Activated naive CD8-positive, alpha-beta T cell treated with anti-CD3 and anti-CD28 coated beads, Interleukin-2, amount 50 U/mL, for 24 hours (primary cell): ENCODE results near the gene MYO1D.

Source experiments
- ATAC-seq: fragments of 150-1000 bp; cut with Tn5 transposase; one replicate; pipeline ENCODE4 v1.10.0; 2021
- DNase-seq: peaks from one replicate; pipeline ENCODE4 v3.0.0; 2021
- H3K27ac Mint-ChIP-seq: one replicate; pipeline ENCODE4 v1.8.0; 2021; ENCODE audit warnings: mild to moderate bottlenecking, mixed read lengths
- H3K27me3 Mint-ChIP-seq: one replicate; pipeline ENCODE4 v1.8.0; 2021; ENCODE audit warnings: mixed read lengths
- H3K36me3 Mint-ChIP-seq: one replicate; pipeline ENCODE4 v1.8.0; 2021; ENCODE audit warnings: low read depth, mixed read lengths
- H3K4me1 Mint-ChIP-seq: one replicate; pipeline ENCODE4 v1.8.0; 2021; ENCODE audit warnings: mixed read lengths
- H3K4me3 Mint-ChIP-seq: one replicate; pipeline ENCODE4 v1.8.0; 2021; ENCODE audit warnings: mild to moderate bottlenecking, moderate library complexity, mixed read lengths
- H3K9me3 Mint-ChIP-seq: one replicate; pipeline ENCODE4 v1.8.0; 2021; ENCODE audit warnings: mixed read lengths

MYO1D gene

DNA sequence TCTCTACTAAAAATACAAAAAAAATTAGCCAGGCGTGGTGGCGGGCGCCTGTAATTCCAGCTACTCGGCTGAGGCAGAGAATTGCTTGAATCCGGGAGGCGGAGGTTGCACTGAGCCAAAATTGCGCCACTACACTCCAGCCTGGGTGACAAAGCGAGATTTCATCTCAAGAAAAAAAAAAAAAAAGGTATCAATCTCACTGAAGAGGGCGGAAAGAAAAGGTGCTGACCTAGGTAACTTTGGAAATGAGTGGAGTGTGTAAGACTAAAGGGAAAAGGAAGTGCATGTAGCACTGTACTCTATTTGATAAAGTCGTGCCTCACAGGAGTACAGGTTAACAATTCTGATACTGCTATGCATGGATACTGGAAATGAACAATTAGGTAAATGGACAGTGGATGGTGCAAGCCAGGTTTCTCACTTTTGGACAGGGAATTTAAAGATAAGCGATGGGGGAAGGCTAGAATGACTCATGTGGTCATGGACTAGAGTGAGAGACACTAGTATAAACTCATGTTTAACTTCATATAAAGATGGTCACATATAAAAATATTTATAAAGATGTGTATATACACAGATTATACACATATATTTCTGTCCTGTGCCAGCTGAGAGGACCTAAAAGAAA lies 247.2 kb downstream of the MYO1D start:
- DNase-seq = no peak
- Mint-ChIP-seq H3K9me3 (no peaks in the 10 kb centered on the region), H3K4me3 (no peak overlapping the region), H3K27ac (no peak overlapping the region), H3K27me3 (no peaks in the 10 kb centered on the region), H3K4me1 (no peaks in the 10 kb centered on the region), H3K36me3 (no peaks in the 10 kb centered on the region)
- no peak for ATAC-seq

DNA sequence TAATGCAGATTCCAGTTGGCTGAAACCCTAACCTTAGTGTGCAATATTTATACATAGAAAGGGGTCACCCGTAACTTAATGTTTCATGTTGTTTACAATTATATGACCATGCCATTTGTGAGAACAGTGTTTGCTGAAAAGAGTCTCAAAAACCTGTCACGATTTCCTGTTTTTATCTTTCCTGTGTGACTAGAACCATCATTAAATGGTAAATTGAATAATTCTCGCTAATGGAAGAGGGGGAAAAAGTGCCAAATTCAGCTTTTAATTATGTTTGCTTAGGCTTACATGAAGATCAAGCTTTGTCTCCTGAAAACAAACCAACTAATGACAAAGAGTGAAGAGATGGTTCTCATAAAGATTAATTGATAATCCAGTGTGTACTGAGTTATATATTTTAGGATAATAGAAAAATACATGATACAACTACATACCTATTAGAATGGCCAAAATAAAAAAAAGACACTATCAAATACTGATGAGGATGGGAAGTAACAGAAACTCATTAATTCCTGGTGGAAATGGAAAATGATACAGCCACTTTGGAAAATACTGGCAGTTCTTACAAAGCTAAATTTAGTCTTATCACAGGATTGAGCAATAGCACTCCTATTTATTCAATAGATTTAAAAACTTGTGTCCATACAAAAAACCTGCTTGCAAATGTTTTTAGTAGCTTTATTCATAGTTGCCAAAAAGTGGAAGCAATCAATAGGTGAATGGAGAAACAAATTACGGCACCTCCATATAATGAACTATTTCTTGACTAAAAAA lies 248.5 kb downstream of the MYO1D start:
- no peaks in the 10 kb centered on the region for H3K27me3 Mint-ChIP-seq
- no peaks in the 10 kb centered on the region for H3K9me3 Mint-ChIP-seq
- no peak overlapping the region for H3K4me3 Mint-ChIP-seq
- no peak overlapping the region for H3K27ac Mint-ChIP-seq
- no peaks in the 10 kb centered on the region for H3K36me3 Mint-ChIP-seq
- DNase-seq = no peak
- H3K4me1 Mint-ChIP-seq = no peaks in the 10 kb centered on the region
- ATAC-seq = no peak

DNA sequence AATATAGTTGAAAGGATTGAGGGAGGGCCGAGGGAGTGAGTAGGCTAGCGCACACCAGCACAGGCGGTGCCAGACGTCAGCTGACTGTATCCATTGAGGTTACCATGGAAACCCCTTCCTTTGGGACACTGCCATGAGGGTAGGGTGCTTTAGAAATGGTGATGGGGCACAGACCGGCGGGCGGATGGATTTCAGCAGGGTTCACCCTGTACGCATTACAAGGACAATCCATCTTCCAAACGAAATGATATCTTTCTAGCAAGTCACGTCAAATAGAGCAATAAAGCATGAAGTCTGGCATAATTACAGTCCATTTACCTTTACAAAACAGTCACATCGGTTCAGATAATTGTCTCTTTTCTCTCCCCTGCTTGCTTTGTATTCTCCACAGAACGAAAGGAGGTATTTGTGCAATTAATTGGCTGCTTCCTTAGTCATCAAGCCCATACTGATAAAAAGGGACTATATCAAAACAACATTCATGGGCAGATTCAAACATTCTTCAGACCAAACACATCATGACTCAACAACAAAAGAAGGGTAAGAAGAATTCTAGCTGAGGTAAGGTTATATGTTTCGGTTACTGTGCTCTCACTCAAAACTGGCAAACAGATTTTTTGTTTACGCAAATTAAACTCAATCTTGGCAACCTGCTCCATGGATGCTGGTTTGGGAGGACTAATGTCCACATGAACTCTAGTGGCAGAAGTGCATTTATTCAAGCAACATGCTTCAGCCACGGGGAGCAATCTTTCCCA lies 249.5 kb downstream of the MYO1D start:
- DNase-seq (no peak), ATAC-seq (no peak)
- H3K36me3 Mint-ChIP-seq = no peaks in the 10 kb centered on the region
- H3K27me3 Mint-ChIP-seq = no peaks in the 10 kb centered on the region
- no peaks in the 10 kb centered on the region for H3K4me1 Mint-ChIP-seq
- no peak overlapping the region for H3K27ac Mint-ChIP-seq
- H3K4me3 Mint-ChIP-seq = no peak overlapping the region
- no peaks in the 10 kb centered on the region for H3K9me3 Mint-ChIP-seq

DNA sequence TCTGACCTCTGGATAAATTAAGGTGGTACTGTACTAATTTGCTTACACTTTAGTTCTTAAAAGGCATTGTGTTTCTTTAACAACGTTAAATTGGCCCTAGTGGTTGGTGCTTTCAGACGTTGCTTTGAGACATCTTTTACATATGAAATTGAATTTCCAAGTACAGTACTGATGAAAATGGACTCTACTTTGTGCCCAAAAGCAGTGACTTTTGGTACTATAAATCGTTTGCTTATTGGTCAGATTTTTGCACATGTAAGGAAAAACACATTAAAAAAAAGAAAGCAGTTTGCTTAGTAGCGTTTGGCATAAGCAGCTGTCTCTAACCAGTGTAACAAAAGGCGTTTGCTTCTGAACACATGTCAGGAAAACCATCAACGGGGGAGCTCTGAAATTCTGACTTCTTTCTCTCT lies 250.5 kb downstream of the MYO1D start:
- DNase-seq (no peak), ATAC-seq (no peak)
- Mint-ChIP-seq H3K4me3 (no peak overlapping the region), H3K4me1 (no peaks in the 10 kb centered on the region), H3K9me3 (no peaks in the 10 kb centered on the region), H3K36me3 (no peaks in the 10 kb centered on the region), H3K27me3 (no peaks in the 10 kb centered on the region), H3K27ac (no peak overlapping the region)

DNA sequence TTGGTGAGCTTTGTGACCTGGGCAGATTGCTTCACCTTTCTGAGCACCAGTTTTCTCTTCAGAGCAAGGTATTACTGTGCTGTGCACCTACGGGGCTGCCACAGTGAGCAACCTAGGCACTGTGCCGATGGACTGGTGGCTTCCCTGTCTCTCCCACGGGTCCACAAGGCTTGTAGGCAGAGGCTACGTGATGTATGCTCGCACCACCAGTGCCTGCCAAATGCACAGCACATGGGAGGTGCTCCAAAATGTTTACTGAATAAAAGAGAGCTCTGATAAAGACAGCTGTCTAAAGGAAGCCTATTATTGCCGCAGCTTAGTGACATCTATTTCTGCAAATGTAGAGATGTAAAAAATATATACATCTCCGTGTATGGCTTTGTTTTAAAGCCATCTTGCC lies 251.0 kb downstream of the MYO1D start:
- no peak for DNase-seq
- Mint-ChIP-seq H3K36me3 (no peaks in the 10 kb centered on the region), H3K4me3 (no peak overlapping the region), H3K27ac (no peak overlapping the region), H3K4me1 (no peaks in the 10 kb centered on the region), H3K9me3 (no peaks in the 10 kb centered on the region), H3K27me3 (no peaks in the 10 kb centered on the region)
- ATAC-seq = no peak

DNA sequence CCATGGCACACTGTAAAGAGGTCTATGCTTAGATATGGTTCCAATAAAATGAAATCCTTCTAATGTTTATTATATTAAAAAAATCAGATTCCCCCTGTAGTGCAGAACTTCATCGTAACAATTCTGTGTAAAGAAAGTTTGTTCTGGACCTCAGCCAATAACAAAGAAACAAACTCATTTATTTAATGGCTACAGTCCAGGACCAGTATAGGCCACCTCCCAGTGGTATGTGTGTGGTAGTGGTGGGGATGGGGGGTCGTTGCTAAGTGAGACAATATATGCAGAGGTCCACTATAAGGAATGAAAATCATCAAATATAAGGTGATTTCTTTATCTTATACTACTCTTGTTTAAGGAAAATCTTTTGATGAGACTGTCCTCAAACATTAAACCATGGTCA lies 253.7 kb downstream of the MYO1D start:
- no peak for DNase-seq
- Mint-ChIP-seq H3K27ac (no peak overlapping the region), H3K27me3 (no peaks in the 10 kb centered on the region), H3K36me3 (no peaks in the 10 kb centered on the region), H3K4me1 (no peaks in the 10 kb centered on the region), H3K4me3 (no peak overlapping the region), H3K9me3 (no peaks in the 10 kb centered on the region)
- no peak for ATAC-seq

DNA sequence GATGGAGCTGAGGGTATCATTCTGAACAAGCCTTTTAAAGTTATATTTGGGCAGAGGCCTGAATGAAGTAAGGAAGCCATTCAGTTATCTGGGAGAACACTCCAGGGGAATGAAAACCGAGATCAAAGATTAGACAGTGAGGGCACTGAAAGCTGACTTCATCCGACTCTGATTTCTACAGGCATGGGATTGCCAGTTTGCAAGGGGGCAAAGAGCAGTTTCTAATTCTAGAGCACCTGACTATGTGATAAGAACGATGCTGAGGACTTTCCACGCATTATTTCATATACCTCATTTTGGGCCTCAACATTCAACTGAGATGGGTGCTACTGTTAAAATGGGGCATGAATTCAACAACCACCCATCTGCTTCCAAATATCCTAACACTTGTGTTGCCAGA lies 254.4 kb downstream of the MYO1D start:
- Mint-ChIP-seq H3K4me1 (no peaks in the 10 kb centered on the region), H3K4me3 (no peak overlapping the region), H3K27me3 (no peaks in the 10 kb centered on the region), H3K27ac (no peak overlapping the region), H3K36me3 (no peaks in the 10 kb centered on the region), H3K9me3 (no peaks in the 10 kb centered on the region)
- ATAC-seq (no peak), DNase-seq (no peak)

DNA sequence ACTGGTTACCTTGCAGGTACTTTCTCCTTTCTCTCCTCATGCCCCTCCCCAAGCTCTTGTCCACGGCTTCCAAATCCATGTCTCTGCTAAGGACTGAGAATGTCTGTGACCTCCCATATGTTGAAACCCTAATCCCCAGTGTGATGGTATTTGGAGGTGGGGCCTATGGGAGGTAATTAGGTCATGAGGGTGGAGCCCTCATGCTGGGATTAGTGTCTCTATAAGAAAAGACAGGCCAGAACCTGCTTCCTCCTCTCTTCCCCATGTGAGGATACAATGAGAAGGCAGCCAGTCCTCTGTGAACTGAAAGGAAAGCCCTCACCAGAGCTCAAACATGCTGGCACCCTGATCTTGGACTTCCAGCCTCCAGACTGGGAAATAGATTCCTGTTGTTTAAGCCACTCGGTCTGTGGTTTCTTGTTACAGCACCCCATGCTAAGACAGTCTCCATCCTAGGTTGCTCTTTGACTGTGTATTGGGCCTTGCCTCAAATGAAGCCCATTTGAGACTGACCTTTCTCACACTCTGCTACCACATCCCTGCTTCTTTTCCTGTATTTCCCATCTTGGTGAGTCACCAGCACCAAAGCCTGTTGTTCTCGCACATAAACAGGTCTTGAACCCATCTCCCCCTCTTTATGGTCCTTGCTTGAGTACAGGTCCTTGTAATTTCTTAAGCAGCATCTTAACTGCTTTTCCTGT lies 255.2 kb downstream of the MYO1D start:
- H3K4me1 Mint-ChIP-seq = no peaks in the 10 kb centered on the region
- ATAC-seq (no peak), DNase-seq (no peak)
- no peaks in the 10 kb centered on the region for H3K36me3 Mint-ChIP-seq
- H3K27ac Mint-ChIP-seq = no peak overlapping the region
- no peak overlapping the region for H3K4me3 Mint-ChIP-seq
- no peaks in the 10 kb centered on the region for H3K27me3 Mint-ChIP-seq
- no peaks in the 10 kb centered on the region for H3K9me3 Mint-ChIP-seq

DNA sequence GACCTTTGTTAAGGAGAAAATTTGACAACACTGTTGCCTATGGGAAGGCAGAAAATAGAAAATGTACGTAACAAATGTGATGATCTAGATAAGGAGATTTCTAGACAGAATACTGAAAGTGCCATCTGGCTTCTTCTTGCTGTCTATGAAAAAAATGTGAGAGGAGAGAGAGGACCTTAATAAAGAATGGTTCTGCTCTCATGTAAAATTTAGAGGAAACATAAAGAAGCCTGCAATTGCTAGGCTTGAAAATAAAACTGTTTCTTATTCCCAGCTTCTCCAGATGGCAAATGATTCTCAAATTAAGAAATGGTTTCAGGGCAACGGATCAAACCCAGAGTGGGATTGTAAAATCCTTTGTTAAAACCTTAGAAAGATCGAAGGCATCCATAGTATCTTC lies 261.6 kb downstream of the MYO1D start:
- no peak for DNase-seq
- H3K27ac Mint-ChIP-seq = no peak overlapping the region
- no peak overlapping the region for H3K4me3 Mint-ChIP-seq
- no peaks in the 10 kb centered on the region for H3K27me3 Mint-ChIP-seq
- H3K4me1 Mint-ChIP-seq = no peaks in the 10 kb centered on the region
- no peaks in the 10 kb centered on the region for H3K9me3 Mint-ChIP-seq
- no peaks in the 10 kb centered on the region for H3K36me3 Mint-ChIP-seq
- no peak for ATAC-seq

DNA sequence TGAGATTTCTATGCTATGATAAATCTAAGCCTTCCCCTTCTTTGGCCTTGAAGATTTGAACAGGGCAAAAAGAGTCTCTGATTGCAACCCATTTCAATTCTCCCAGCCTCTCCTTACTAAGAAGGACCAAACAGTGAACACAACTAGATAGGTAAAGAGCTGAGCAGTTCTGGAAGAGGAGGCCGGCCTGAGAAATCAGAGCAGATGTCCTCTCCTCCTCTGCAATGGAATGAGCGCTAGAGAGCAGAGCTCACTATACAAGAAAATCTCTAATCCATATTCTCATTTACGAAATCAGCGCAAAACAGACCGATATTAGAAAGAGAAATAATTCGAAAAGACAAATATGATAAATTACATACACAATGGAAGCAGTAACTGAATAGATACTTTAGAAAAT lies 266.0 kb downstream of the MYO1D start:
- H3K36me3 Mint-ChIP-seq = no peaks in the 10 kb centered on the region
- H3K4me1 Mint-ChIP-seq = peaks cover 8% of the 10 kb centered on the region
- ATAC-seq (no peak), DNase-seq (no peak)
- H3K27ac Mint-ChIP-seq = no peak overlapping the region
- no peaks in the 10 kb centered on the region for H3K9me3 Mint-ChIP-seq
- H3K27me3 Mint-ChIP-seq = no peaks in the 10 kb centered on the region
- H3K4me3 Mint-ChIP-seq = no peak overlapping the region

DNA sequence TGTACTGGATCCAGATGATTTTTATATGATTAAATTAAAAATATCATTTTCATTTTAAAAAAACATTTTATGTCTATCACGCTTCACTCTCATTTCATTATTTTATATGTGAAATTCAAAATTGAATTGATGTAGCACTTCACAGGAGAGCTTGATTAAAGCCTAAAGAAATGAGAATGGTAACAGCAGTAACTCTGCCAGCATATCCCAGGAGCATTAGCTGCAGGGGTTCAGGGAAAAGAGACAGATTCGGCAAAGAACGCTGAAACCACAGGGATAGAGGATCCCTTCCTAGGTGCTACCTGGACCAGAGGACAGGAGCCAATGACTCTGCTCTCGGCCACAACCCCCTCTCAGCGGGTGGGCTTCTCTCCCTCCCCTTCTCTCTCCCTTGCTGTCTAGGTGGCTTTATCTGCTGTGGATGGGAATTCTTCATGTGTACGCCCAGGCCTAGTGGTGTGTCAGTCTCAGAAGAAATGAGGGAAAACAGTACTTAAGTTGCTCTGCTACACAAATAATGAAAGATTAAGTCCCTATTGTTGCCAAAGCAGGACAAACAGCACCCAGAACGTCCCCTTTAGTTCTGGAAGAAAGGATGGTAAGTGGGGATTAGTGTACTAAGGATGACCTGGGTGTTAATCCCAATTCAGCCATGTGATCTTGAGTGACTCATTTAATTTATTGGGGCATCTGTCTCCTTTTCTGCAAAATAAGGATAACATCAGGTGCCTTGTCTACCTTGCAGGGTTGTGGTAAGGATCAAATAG lies 266.9 kb downstream of the MYO1D start:
- Mint-ChIP-seq H3K9me3 (no peaks in the 10 kb centered on the region), H3K4me1 (peaks cover 8% of the 10 kb centered on the region), H3K36me3 (no peaks in the 10 kb centered on the region), H3K27ac (no peak overlapping the region), H3K27me3 (no peaks in the 10 kb centered on the region), H3K4me3 (no peak overlapping the region)
- ATAC-seq (no peak), DNase-seq (no peak)

DNA sequence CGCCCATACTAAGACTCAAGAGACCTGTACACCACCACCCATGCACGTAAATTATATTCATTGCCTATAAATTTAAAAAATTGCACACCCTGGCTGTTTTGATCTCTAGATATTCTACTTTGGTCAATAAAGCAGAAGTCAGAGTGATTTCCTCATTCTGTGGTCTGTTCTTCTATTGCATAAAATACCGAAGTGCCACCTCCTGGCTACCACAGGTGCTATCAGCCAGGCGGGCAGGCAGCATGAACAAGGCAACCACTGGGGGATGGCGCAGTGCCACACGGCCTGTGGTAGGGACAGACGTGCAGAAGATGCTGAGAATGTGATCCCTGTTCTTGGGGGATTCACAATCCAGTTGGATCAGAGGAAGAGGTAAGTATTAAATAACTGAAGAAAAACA lies 267.8 kb downstream of the MYO1D start:
- Mint-ChIP-seq H3K9me3 (no peaks in the 10 kb centered on the region), H3K27ac (no peak overlapping the region), H3K36me3 (no peaks in the 10 kb centered on the region), H3K4me1 (peaks cover 8% of the 10 kb centered on the region), H3K4me3 (no peak overlapping the region), H3K27me3 (no peaks in the 10 kb centered on the region)
- ATAC-seq (peak; percentile 99), DNase-seq (peak; percentile 72)

DNA sequence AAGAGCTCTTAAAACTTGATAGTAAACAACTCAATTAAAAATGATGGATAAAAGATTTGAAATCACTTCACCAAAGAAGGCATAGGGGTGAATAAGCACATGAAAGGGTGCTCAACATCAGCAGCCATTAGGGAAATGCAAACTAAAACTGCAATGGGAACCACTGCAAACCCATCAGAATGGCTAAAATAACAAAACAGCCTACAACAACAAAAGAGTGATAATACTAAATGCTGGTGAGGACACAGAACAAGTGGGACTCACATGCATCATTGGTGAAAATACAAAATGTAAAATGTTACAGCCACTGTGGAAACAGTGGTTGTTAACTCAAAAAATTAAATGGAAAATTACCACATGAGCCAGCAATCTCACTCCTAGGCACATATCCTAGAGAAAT lies 268.7 kb downstream of the MYO1D start:
- no peak overlapping the region for H3K27ac Mint-ChIP-seq
- H3K4me3 Mint-ChIP-seq = no peak overlapping the region
- H3K9me3 Mint-ChIP-seq = no peaks in the 10 kb centered on the region
- no peaks in the 10 kb centered on the region for H3K36me3 Mint-ChIP-seq
- H3K27me3 Mint-ChIP-seq = no peaks in the 10 kb centered on the region
- DNase-seq = no peak
- H3K4me1 Mint-ChIP-seq = peaks cover 8% of the 10 kb centered on the region
- ATAC-seq = no peak

DNA sequence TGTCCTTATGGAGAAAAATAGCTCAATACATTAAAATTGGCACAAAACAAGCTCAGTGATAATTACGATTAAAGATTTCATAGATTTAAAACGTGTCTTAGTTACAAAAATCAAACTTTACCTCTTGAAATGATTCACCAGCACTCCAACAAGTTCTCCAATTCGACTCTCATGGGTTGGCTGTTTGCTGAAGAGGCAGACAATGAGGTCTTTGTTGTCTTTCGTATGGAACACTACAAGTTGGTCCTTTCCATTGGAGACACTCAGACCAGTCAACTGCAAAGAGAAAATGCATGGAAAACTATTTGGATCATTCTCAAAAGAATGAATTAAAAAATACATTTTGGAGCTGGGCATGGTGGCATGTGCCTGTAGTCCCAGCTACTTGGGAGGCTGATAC lies 272.0 kb downstream of the MYO1D start:
- no peaks in the 10 kb centered on the region for H3K27me3 Mint-ChIP-seq
- no peak overlapping the region for H3K4me3 Mint-ChIP-seq
- DNase-seq (no peak), ATAC-seq (no peak)
- H3K4me1 Mint-ChIP-seq = peaks cover 8% of the 10 kb centered on the region
- no peaks in the 10 kb centered on the region for H3K9me3 Mint-ChIP-seq
- H3K27ac Mint-ChIP-seq = no peak overlapping the region
- no peaks in the 10 kb centered on the region for H3K36me3 Mint-ChIP-seq
